ENCODE measurements around the gene RHOBTB1.

RHOBTB1 gene

DNA sequence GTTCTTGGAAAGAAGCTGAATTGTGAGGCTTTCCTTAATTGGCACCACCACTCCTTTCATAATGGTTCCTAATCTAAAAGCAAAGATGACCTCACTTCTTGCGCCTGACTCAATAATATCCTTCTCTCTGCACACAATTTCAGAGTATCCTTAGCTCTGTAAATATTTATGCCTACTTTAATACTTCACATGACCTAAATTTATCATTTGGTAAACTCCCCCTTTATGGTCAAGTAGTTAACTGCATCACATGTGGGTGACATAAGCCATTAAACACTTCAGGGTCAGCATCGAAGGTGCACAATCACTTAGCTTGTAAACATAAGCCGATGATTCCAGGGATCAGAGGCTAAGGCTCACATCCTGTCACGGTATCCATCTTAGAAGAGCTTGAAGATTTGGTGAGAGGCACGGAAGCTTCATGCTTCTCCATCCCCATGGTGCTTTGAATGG lies 7.3 kb upstream of the RHOBTB1 start:
- TF ChIP-seq, protein P1, sequence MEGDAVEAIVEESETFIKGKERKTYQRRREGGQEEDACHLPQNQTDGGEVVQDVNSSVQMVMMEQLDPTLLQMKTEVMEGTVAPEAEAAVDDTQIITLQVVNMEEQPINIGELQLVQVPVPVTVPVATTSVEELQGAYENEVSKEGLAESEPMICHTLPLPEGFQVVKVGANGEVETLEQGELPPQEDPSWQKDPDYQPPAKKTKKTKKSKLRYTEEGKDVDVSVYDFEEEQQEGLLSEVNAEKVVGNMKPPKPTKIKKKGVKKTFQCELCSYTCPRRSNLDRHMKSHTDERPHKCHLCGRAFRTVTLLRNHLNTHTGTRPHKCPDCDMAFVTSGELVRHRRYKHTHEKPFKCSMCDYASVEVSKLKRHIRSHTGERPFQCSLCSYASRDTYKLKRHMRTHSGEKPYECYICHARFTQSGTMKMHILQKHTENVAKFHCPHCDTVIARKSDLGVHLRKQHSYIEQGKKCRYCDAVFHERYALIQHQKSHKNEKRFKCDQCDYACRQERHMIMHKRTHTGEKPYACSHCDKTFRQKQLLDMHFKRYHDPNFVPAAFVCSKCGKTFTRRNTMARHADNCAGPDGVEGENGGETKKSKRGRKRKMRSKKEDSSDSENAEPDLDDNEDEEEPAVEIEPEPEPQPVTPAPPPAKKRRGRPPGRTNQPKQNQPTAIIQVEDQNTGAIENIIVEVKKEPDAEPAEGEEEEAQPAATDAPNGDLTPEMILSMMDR (IDR thresholded peaks at IDR 0.05): no peak

DNA sequence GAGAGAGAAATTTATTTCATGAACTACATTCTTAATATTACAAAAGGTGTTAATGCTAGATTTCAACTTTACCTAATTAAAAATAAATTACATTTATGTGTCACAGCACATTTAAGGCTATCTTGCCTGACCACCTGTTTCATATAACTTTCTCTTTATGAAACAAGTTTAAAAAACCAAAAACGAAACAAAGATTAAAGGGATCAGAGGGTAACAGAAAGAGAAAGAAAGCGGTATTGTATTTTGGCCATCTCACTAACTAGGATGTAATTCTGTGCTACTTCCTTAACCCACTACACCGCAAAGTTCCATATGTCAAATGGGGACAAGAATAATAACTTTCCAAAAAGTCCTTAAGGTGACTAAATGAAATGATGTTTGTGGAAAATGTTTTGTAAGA lies 6.3 kb upstream of the RHOBTB1 start:
- Histone ChIP-seq H3K4me3 (no peak overlapping the region), H3K27ac (no peak overlapping the region)
- TF ChIP-seq, protein P1 (IDR thresholded peaks at IDR 0.05): no peak
- no peak for DNase-seq (ENCODE audit: low spot score)

More for the DNA sequence above, 7.3 kb upstream of the RHOBTB1 start:
- H3K27ac ChIP-seq: no peak overlapping the region
- H3K4me3 ChIP-seq: no peak overlapping the region
- no peak for DNase-seq (ENCODE audit: low spot score)

DNA sequence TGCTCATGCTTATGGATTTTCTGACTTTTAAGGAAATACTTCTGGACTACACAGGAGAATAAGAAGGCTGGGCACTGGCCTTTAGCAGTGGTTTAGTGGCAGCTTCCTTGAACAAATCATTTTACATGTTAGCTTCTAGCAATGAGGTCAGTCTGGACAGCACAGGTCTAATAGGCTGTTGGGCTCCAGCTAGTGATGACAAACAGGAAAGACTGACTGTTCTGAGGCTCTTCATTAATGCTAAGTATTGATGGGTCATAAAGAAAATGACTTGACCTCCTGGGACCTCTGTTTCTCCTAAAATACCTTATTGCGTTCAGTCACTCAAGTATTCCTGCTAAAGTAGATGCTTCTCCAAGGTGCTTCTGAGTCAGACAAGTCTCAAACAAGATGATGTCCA lies 4.9 kb upstream of the RHOBTB1 start:
- TF ChIP-seq, protein P1 (IDR thresholded peaks at IDR 0.05): no peak
- H3K27ac ChIP-seq: no peak overlapping the region
- DNase-seq (ENCODE audit: low spot score): no peak
- H3K4me3 ChIP-seq: no peak overlapping the region

DNA sequence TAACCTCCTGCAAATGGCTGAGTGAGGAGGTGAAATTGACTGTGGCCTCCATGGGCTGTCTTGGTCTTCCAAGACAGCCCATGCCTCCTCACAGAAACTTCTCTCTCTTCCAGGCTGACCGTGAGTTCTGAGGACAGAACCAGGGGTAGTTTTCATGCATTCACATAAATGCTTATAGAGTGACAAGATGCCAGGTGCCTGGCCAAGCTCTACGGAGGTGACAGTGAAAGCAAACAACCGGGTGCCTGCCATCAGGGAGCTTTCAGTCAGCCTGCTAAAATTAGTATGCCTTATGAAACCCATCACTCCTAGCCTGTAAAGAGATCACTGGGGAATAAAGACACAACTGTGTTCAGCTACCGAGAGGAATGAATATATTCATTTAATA lies 919 bp upstream of the RHOBTB1 start:
- TF ChIP-seq, protein P1 (IDR thresholded peaks at IDR 0.05): no peak
- no peak for DNase-seq (ENCODE audit: low spot score)
- peak overlapping the region; percentile 95 to 98 for H3K27ac ChIP-seq
- peak overlapping the region; percentile 79 for H3K4me3 ChIP-seq

DNA sequence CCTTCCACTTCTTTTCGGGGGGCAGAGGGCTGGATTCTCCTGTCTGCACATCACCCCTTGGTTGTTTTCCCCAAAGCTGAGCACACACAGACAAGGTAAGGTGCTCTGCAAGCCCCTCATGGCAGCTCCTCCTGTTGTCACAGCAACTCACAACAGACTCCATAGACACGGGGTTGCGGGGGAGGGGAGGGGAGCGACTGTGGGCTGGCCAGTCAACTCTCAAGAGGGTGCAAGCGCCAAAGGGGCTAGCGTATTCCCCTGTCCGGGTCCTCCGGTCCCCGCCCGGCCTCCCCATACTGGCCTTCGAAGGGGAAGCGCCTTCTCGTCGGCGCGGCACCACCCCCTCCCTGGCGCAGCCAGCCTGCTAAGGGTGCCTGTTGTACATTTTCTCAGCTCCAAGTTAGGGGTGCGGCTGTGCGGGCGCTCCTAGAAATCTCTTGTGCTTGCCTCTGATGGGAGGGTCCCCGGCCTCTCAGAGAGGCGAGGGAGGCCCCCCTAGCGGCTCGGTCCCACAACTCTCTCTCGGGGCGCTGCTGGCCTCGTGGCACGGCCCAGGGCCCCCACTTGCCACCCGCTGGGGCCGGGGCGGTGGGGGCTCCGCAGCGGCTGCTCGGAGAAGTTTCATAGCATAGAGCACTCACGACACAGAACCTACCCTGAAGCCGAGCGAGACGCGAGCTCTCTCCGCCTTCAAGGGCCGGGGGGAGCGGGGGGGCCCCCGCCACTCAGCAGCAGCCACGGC lies 498 bp downstream of the RHOBTB1 start:
- peak; percentile 86 for DNase-seq (ENCODE audit: low spot score)
- Histone ChIP-seq H3K4me3 (peak overlapping the region; percentile 79), H3K27ac (peak overlapping the region; percentile 95 to 98)
- TF ChIP-seq, protein P1 (IDR thresholded peaks at IDR 0.05): no peak

DNA sequence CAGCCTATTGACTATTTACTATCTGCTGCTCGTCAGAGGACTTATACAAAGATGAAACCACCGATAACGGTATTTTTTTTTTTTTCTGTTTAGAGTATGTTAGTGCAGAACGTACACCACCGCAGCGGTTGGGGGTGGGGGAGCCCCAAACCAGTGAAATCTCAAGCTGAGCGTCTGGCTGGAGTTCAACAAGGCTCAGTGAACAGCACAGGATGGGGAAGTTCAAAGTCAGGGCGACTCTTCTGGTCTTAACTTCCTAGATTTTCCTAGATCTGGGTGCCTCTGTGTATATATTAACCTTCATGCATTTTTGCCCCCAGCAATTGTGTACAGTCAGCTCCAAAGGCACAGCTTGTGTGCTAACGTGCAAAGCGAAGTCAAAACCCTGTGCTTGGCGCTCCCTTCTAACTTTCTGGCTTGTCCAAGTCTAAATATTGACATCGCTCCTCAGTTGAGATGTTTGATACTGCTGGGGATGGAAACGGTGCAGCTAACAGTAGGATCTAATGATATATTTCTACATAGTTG lies 1.1 kb downstream of the RHOBTB1 start:
- peak overlapping the region; percentile 95 to 98 for H3K27ac ChIP-seq
- no peak for DNase-seq (ENCODE audit: low spot score)

More for the DNA sequence above, 1.1 kb downstream of the RHOBTB1 start:
- H3K4me3 ChIP-seq: peak overlapping the region; percentile 79
- TF ChIP-seq, protein P1 (IDR thresholded peaks at IDR 0.05): no peak
